ENCODE data around the gene PRR15L.

PRR15L gene

GRCh38 chr17:47975189-47975822 lies 17.6 kb upstream of the PRR15L start:
- no peak for DNase-seq (ENCODE audit: low read depth)
- no peak for TF ChIP-seq CTCF (IDR thresholded peaks at IDR 0.05; ENCODE audit: low read depth, low read length, missing control alignments)
- no peak overlapping the region for H3K4me3 ChIP-seq (ENCODE audit: low read depth, low read length)
- in situ Hi-C loops (cut with HindIII; ENCODE audit: low sequenced_read_pairs), result no loop called here

GRCh38 chr17:47973541-47973940 lies 15.9 kb upstream of the PRR15L start:
- no peak for DNase-seq (ENCODE audit: low read depth)
- in situ Hi-C loops (cut with HindIII; ENCODE audit: low sequenced_read_pairs), result no loop called here
- TF ChIP-seq CTCF (IDR thresholded peaks at IDR 0.05; ENCODE audit: low read depth, low read length, missing control alignments), result no peak
- no peak overlapping the region for H3K4me3 ChIP-seq (ENCODE audit: low read depth, low read length)

GRCh38 chr17:47970725-47971499 lies 13.2 kb upstream of the PRR15L start, which contains the start of gene CDK5RAP3:
TSS of gene CDK5RAP3 (plus strand) at chr17:47971113. CDS start at chr17:47971147, 34 bp downstream.
- in situ Hi-C loops (cut with HindIII; ENCODE audit: low sequenced_read_pairs), result no loop called here
- peak; percentile 98 for DNase-seq (ENCODE audit: low read depth)
- H3K4me3 ChIP-seq (ENCODE audit: low read depth, low read length), result peak within 1 kb of the TSS; percentile 92
- peak; percentile 94 for TF ChIP-seq CTCF (IDR thresholded peaks at IDR 0.05; ENCODE audit: low read depth, low read length, missing control alignments)

- DNase-seq (ENCODE audit: low read depth), result no peak
- in situ Hi-C loops (cut with HindIII; ENCODE audit: low sequenced_read_pairs), result no loop called here
- no peak for TF ChIP-seq CTCF (IDR thresholded peaks at IDR 0.05; ENCODE audit: low read depth, low read length, missing control alignments)
- peak overlapping the region; percentile 23 for H3K4me3 ChIP-seq (ENCODE audit: low read depth, low read length)
Measured at GRCh38 chr17:47969930-47970724, 12.4 kb upstream of the PRR15L start.

GRCh38 chr17:47968836-47969235 lies 11.2 kb upstream of the PRR15L start:
- no peak for TF ChIP-seq CTCF (IDR thresholded peaks at IDR 0.05; ENCODE audit: low read depth, low read length, missing control alignments)
- no peak for DNase-seq (ENCODE audit: low read depth)
- in situ Hi-C loops (cut with HindIII; ENCODE audit: low sequenced_read_pairs), result no loop called here
- H3K4me3 ChIP-seq (ENCODE audit: low read depth, low read length), result no peak overlapping the region

- peak; percentile 32 for DNase-seq (ENCODE audit: low read depth)
- TF ChIP-seq CTCF (IDR thresholded peaks at IDR 0.05; ENCODE audit: low read depth, low read length, missing control alignments), result no peak
- H3K4me3 ChIP-seq (ENCODE audit: low read depth, low read length), result no peak overlapping the region
- in situ Hi-C loops (cut with HindIII; ENCODE audit: low sequenced_read_pairs), result no loop called here
Measured at GRCh38 chr17:47967607-47968252, 10.0 kb upstream of the PRR15L start.

Data from astrocyte of the cerebellum (primary cell).